HT-29 (cell line): ENCODE results near the gene NEDD8. TPM values are rescaled to one million over a fixed set of nuclear protein-coding genes. Genes with fewer than 3 reads are reported as not detected.

Experiments used
- DNase-seq: peaks from one replicate; pipeline ENCODE4 v3.0.0-alpha.2; 2015; ENCODE audit warnings: low spot score
- total RNA-seq: library from RNA; depleted of rRNA; stranded (reverse); fragments of >200 nt; shearing (Covaris generic); gene quantifications from 2 replicates; pipeline ENCODE4 v1.2.3, GENCODE V29; 2014

The NEDD8 gene
- total RNA-seq, 1 experiment from 2014 or later = 104 TPM

- DNase-seq = no peak
Observed at GRCh38 chr14:24263848-24264247, 31.7 kb upstream of the NEDD8 start.

- DNase-seq = no peak
Observed at GRCh38 chr14:24262821-24263733, 30.9 kb upstream of the NEDD8 start, which contains the start of gene TGM1. Gene TGM1 (minus strand): TSS chr14:24263177. CDS start chr14:24262352, 825 bp downstream.

GRCh38 chr14:24261969-24262327, 29.8 kb upstream of the NEDD8 start:
- no peak for DNase-seq

- DNase-seq = no peak
Observed at GRCh38 chr14:24261256-24261968, 29.2 kb upstream of the NEDD8 start.

- DNase-seq = no peak
Observed at GRCh38 chr14:24260780-24261157, 28.6 kb upstream of the NEDD8 start.

- no peak for DNase-seq
Observed at GRCh38 chr14:24260026-24260779, 28.0 kb upstream of the NEDD8 start.

GRCh38 chr14:24259282-24260025, 27.3 kb upstream of the NEDD8 start:
- no peak for DNase-seq

GRCh38 chr14:24258548-24259265, 26.5 kb upstream of the NEDD8 start:
- no peak for DNase-seq

GRCh38 chr14:24258119-24258518, 26.0 kb upstream of the NEDD8 start:
- DNase-seq = no peak

- DNase-seq = no peak
Observed at GRCh38 chr14:24256960-24257359, 24.8 kb upstream of the NEDD8 start.

GRCh38 chr14:24255931-24256711, 24.0 kb upstream of the NEDD8 start:
- DNase-seq = no peak

GRCh38 chr14:24255438-24255837, 23.3 kb upstream of the NEDD8 start:
- no peak for DNase-seq

GRCh38 chr14:24254630-24255392, 22.6 kb upstream of the NEDD8 start:
- DNase-seq = no peak

- no peak for DNase-seq
Observed at GRCh38 chr14:24253936-24254335, 21.8 kb upstream of the NEDD8 start.

- DNase-seq = no peak
Observed at GRCh38 chr14:24252289-24253124, 20.3 kb upstream of the NEDD8 start.

- no peak for DNase-seq
Observed at GRCh38 chr14:24251880-24252288, 19.7 kb upstream of the NEDD8 start.

- no peak for DNase-seq
Observed at GRCh38 chr14:24250354-24250753, 18.2 kb upstream of the NEDD8 start.
